Astrocyte (in vitro differentiated cells and primary cell): Measurements from ENCODE around the gene MISP.

Experiments used
- CTCF ChIP-seq: IDR thresholded peaks from 2 replicates; pipeline ENCODE4 v1.5.1; 2011; ENCODE audit warnings: low read depth, mild to moderate bottlenecking, inconsistent platforms, low read length, moderate library complexity; ENCODE audit not compliant: insufficient read depth
- EZH2 ChIP-seq: IDR thresholded peaks from 2 replicates; pipeline ENCODE4 v1.6.1; 2012; ENCODE audit warnings: mild to moderate bottlenecking, low read length, inconsistent platforms; ENCODE audit not compliant: insufficient read depth

- no peak for TF ChIP-seq CTCF
- no peak for TF ChIP-seq EZH2
Measured at GRCh38 chr19:743168-743687, 7.7 kb upstream of the MISP start.
